ENCODE data around the gene P2RY6.

Gene P2RY6

GRCh38 chr11:73237471-73238290 is 34.5 kb upstream of the P2RY6 start:
- DNase-seq (ENCODE audit: low spot score) = no peak

DNA sequence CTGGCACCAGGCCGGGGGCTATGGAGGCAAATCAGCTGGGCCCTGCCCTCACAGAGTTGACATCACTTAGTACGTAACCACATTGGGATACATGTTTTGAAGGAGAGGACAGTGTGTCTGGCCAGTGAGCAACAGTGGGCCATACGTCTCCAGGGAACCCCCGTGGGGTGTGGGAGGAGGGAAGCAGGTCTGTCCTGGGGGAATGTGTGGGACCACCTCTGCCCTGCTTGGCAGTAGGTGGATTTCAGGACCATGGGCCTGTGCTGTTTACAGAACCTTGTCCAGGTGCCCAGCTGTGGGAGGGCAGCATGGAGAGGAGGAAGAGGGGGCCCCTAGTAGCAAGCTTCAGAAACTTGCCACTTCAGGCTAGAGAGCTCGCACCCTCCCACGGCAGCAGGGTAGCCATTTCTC is 33.0 kb upstream of the P2RY6 start:
- no peak for DNase-seq (ENCODE audit: low spot score)

- DNase-seq (ENCODE audit: low spot score) = no peak
These were observed 32.5 kb upstream of the P2RY6 start for GRCh38 chr11:73239571-73240189.

DNA sequence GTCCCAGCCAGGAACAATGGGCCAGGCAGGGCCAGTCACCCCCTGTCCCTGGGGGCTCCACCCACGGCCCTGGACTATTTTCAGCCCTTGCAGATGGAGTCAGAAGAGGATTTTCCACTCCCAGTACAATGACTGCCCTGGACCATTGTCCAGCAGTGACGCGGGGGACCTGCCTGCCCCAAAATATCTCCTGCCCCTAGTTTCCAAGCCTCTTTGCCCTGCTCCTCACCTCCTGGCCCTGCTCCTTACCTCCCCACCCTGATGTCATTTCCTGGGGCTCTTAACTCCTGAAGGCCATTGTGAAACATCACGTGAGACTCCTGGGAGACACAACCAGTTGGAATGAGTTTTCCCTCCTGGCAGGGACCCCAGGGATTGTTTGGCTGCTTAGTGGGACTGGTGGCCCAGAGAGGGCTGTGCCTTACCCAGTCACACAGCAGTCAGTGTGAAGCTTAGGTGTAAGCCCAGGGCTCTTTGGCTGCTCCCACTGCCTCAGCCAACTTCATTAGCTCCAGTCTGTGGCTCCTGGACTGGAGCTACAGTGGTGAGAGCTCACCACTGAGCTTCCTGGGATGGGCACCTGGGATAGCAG is 31.9 kb upstream of the P2RY6 start:
- DNase-seq (ENCODE audit: low spot score) = no peak

DNA sequence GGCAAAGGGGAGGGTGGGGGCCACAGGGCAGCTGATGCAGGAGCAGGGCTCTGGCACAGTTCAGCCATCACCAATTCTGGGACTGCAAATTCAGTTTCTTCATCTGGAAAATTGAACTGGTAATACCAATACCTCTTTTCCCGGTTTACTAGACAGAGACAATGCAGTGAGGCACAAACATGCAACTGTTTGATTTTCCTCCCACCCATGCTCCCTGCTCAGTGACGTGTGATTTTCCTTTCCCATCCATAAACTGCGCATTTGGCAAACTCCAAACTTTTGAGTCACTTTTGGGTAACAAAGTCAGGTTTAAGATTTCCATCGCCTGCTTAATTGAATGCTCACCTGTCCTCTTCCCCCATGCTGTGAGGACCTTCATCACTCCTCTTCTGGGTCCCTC is 30.8 kb upstream of the P2RY6 start:
- DNase-seq (ENCODE audit: low spot score) = no peak

GRCh38 chr11:73242251-73243092 is 29.7 kb upstream of the P2RY6 start:
- DNase-seq (ENCODE audit: low spot score) = peak; percentile 83

DNA sequence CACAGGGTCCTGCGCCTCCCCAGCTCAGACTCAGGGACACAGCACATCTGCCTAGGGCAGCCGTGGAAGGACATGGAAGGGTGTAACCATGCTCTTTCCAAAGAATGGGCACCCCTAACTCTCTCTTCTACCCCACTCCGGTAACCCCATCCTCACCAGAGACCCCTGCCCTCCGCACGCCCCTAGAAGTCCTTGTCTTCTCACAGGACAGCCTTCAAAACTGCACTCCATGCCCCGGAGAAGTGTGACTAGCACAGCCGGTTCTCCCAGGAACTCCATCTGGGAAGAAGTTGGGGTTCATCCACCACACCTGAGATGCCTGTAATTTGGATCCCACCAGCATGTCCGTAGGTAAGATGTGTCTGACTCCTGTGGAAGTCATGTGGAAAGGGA is 29.0 kb upstream of the P2RY6 start:
- DNase-seq (ENCODE audit: low spot score) = no peak

- no peak for DNase-seq (ENCODE audit: low spot score)
These were observed 27.4 kb upstream of the P2RY6 start for GRCh38 chr11:73244589-73245240.

GRCh38 chr11:73245461-73245860 is 26.7 kb upstream of the P2RY6 start:
- DNase-seq (ENCODE audit: low spot score) = no peak

- DNase-seq (ENCODE audit: low spot score) = no peak
These were observed 25.8 kb upstream of the P2RY6 start for GRCh38 chr11:73246303-73246702.

GRCh38 chr11:73248526-73249185 is 23.5 kb upstream of the P2RY6 start:
- DNase-seq (ENCODE audit: low spot score) = no peak

- DNase-seq (ENCODE audit: low spot score) = peak; percentile 24
These were observed 22.8 kb upstream of the P2RY6 start for GRCh38 chr11:73249304-73249703.

DNA sequence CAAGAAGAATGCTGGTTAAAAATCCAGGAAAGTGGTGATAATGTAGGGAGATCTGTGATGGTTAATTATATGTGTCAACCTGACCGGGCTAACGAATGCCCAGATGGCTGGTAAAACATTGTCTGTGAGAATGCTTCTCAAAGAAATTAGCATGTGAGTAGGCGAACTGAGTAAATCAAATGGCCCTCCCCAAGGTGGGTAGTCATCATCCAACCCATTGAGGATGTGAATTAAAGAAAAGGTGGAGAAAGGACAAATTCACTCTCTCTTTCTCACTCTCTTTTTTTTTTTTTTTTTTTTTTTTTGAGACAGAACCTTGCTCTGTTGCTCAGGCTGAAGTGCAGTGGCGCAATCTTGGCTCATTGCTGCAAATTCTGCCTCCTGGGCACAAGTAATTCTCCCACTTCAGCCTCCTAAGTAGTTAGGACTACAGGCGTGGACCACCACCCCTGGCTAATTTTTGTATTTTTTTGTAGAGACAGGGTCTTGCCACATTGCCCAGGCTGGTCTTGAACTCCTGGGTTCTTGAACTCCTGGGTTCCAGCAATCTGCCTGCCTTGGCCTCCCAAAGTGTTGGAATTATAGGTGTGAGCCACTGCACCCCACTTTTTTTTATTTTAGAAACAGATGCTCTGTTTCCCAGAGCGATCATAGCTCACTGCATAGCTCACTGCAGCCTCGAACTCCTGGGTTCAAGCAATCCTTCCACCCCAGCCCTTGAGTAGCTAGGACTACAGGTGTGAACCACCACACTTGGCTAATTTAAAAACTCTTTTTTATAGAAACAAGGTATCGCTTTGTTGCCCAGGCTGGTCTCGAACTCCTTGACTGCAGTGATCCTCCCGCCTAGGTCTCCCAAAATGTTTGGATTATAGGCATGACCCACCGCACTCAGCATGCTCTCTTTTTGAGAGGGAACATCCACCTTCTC is 22.0 kb upstream of the P2RY6 start:
- DNase-seq (ENCODE audit: low spot score) = no peak

DNA sequence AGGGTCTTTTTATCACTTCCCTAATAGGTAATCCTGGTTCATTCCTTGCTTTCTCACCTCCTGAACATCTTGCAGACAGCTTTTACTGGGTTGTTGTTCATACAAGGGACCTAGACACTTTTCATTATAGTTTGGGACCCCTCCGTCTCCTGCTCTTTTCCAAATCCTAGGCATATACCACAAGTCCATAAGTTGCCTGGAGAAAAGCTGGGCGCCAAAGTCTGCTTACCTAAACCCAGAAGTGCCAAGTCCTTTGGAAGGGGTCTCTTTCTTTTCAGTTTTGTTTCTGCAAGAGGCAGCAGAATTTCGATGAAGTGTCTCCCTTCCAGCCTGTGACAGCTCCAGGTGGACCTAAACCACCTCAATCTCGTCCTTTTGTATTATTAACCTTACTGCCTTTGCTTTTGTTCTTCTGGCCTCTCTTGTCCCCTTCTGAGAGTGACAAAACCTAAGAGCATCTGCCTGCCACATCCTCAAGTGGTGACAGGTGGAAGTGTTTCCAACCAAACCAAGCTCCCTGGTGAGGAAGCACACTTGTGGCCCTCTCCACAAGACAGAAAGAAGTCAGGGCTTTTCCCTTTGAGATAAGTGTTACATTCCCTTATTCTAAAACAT is 19.5 kb upstream of the P2RY6 start:
- peak; percentile 58 for DNase-seq (ENCODE audit: low spot score)

- DNase-seq (ENCODE audit: low spot score) = no peak
These were observed 14.6 kb upstream of the P2RY6 start for GRCh38 chr11:73257342-73258103.

- DNase-seq (ENCODE audit: low spot score) = no peak
These were observed 13.8 kb upstream of the P2RY6 start for GRCh38 chr11:73258104-73259035.

- DNase-seq (ENCODE audit: low spot score) = no peak
These were observed 12.6 kb upstream of the P2RY6 start for GRCh38 chr11:73259406-73260126.

Data from NAMALWA (cell line).